IPS-18c (cell line): ENCODE results near the gene DNAJC15.

Experiments
- H3K4me3 ChIP-seq: 2 replicates; pipeline ENCODE4 v1.7.0; 2013; ENCODE audit warnings: low read depth, mild to moderate bottlenecking, low read length, moderate library complexity; ENCODE audit not compliant: insufficient read depth
- H3K9me3 ChIP-seq: one replicate; pipeline ENCODE4 v1.6.1; 2013; ENCODE audit warnings: mild to moderate bottlenecking, low read length, moderate library complexity; ENCODE audit not compliant: control insufficient read depth, insufficient read depth

The DNAJC15 gene

DNA sequence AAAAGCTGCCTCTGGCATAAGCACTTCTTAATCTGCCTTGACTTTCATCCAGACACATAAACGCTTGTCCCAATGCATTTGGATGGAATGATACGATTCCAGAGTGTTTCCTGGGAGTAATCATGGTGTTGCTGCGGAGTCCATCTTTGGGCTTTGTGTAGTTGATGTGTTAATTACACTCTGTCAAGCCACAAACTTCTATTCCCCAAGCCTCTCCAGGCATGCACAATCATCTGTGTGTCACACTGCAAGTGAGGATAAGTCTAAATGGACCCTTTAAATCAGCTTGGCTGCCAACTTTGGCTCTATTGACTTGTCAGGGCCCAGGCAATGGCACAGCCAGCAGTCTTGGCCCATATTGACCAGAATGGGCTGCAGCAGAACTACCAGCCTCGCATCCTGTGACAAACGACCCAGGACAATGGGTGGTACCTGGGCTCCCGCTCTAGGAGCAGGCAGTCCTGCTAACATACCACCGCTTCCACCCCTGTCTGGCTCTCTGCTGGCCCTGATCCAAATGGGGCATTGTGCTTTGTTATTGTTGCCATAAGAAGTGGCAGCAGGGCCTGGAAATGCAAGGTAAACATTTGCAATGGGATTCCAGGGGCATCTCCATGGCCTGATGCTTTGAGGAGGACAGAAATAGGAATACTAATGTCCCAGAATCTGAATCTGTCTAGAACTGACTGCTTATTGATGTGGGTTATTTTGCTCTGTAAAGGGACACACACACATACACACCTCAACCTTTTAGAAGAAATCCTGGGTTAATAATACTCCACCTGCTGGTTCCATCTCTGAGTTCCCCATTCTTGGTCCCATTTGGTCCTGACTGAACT, 127.2 kb downstream of the DNAJC15 start:
- no peaks in the 10 kb centered on the region for H3K9me3 ChIP-seq

DNA sequence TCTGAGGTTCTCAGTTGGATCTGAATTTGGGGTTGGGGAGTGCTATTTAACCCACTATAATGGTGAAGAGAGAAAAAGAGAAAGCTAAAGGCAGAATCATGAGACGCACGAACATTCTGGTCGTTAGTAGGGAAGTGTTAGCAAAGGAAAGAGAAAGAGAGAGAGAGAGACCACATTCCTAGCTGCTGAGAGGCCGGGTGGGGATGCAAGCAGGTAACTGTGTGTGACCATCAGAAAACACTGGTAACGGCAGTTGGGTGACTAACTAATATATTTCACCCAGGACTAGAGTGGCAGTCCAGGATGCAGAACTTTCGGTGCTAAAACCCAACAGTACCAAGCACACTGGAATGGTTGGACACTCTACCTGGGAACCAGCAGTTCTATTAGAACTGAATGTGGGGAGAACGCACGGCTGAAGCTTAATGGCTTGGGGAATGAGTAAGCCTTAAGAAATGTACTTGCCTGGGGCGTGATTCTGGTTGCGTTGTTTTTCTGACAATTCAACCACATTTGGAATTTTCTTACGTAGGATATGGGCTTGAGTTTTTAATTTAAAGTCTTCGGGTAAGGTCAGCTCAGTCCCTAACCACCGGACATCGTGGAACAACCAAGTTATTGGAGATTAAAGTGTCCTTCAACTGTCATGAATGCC, 130.2 kb downstream of the DNAJC15 start:
- H3K4me3 ChIP-seq = no peak overlapping the region
- H3K9me3 ChIP-seq = no peaks in the 10 kb centered on the region

More for the DNA sequence above, 127.2 kb downstream of the DNAJC15 start:
- no peak overlapping the region for H3K4me3 ChIP-seq

DNA sequence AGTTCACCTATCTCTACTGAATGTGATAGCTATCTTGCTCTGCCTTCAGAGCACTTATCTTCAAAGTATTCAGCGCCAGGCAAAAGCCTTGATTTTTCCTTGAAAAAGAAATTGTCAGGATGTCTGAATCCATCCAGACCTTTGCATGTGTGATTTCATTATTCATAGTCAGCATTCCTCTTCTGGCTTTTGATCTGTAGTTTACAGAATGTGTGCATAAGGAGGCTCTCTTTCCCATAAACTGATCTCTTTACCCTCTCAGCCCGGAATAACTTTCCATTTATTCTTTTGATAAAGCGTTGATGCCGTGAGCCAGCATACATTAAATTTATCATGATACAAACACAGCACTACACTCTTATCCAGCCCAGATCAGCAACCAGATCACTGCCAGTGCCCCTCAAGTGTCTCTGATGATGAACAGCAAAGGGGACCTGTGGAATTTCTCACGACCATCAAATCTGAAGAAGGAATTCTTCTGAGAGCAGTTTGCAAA, 130.8 kb downstream of the DNAJC15 start:
- H3K4me3 ChIP-seq = no peak overlapping the region
- H3K9me3 ChIP-seq = no peaks in the 10 kb centered on the region

DNA sequence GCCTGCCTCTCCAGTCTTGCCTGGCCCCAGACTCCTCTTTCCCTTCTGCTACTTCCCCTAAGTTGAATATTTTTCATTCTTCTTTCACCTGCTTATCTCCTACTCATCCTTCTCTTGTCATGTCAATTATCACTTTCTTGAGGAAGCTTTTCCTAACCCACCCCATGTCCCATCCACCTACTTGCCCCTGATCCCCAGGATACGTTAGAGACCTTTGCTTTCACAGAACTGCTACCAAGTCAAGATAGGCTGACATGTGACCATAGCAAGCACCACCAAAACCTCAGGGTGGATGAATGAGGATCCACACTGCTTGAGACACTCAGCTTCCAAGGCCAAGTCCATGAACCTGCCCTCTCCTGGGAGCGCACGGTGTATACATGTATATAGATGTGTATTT, 131.5 kb downstream of the DNAJC15 start:
- Histone ChIP-seq H3K4me3 (no peak overlapping the region), H3K9me3 (no peaks in the 10 kb centered on the region)

GRCh38 chr13:43156916-43157315, 133.5 kb downstream of the DNAJC15 start:
- H3K9me3 ChIP-seq = no peaks in the 10 kb centered on the region
- no peak overlapping the region for H3K4me3 ChIP-seq

DNA sequence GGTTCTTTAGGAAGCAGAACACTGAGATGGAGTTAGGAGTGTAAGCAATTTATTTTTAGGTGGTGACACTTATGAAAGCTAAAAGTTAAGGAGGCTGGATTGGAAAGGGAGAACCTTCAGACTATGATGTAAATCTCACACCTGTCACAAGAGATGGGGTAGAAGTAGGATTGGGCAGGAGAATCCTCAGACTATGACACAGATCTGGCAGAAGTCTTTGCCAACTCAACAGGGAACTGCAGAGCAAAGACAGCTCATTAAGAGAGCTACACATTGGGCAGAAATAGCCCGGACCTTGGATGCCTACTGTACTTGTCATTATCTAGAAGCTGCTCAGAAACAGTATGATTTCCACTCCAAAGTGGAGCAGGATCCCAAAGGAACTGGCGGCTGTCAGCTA, 134.4 kb downstream of the DNAJC15 start:
- Histone ChIP-seq H3K4me3 (no peak overlapping the region), H3K9me3 (no peaks in the 10 kb centered on the region)

DNA sequence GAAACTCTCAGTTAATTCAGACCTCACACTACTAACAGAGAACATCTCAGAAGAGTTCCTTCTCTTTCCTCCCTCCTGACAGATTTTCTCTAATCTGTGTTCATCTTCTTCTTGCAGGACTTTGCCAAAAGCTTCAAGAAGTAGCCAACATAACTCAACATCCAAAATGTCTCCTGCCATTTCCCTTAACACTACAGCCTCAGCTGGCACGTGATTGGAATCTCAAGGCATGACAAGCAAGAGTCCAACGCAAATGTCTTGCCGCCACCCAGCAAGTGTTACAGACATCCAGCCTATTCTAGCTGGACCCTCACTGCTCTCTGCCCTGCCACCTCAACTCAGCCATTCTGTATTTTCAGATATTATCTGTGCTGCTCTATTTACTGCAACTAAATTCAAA, 135.1 kb downstream of the DNAJC15 start:
- Histone ChIP-seq H3K4me3 (no peak overlapping the region), H3K9me3 (no peaks in the 10 kb centered on the region)

GRCh38 chr13:43159026-43159461, 135.7 kb downstream of the DNAJC15 start:
- Histone ChIP-seq H3K9me3 (no peaks in the 10 kb centered on the region), H3K4me3 (no peak overlapping the region)
